ENCODE results near the gene HCRTR2. TPM values are rescaled to one million over a fixed set of nuclear protein-coding genes. Genes with fewer than 3 reads are reported as not detected.
A peak's percentile ranks its signal among the peaks of the same experiment; 100 is the strongest.
"Not testable (repeated sequence)": the region's sequence is repeated elsewhere in the genome, so short reads cannot be mapped to it uniquely, and the experiment has no call there.

The HCRTR2 gene
- polyA plus RNA-seq, 1 donor from 2014 or later, result not detected

DNA sequence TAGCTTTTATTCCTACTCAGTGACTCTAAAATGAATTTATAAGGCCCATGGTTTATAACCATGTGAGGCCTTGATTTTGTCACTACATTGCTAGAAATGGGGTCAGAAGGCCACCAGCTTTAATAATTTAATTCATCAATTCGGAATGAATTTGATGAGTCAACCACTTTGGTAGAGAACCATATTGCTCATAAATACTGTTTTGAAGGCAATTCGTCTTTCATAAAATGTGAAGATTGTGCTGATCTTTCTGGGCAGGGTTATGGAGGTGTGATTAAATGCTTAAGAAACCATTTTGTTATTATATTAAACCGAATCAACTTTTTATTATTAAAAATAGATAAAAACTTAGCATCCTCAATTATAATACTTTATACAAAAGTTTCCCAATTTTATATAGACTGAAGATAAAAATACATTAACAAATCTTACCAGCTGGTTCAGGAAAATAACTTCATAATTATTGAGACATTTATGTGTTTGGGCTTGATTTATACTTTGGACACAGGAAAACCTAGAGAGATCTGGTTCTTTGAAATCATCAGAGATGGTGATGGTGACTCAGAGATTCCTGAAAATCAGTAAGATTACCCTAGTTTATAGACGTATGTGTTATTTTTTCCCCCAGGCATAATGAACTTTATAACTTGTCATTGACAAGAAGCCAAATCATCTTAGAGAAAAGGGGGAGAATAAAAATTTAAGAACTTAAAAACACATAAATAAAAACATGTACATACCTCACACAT, 10.6 kb downstream of the HCRTR2 start:
- Mint-ChIP-seq H3K27ac (no peak overlapping the region), H3K36me3 (no peaks in the 10 kb centered on the region), H3K4me1 (peaks cover 0 to 2% (median 0%) of the 10 kb centered on the region in 3 donors), H3K9me3 (peaks cover 0 to 3% (median 2%) of the 10 kb centered on the region in 3 donors), H3K4me3 (no peak overlapping the region), H3K27me3 (no peaks in the 10 kb centered on the region)

GRCh38 chr6:55198715-55199114, 24.4 kb downstream of the HCRTR2 start:
- no peaks in the 10 kb centered on the region for H3K27me3 Mint-ChIP-seq
- no peaks in the 10 kb centered on the region for H3K36me3 Mint-ChIP-seq
- peaks cover 2 to 3% (median 2%) of the 10 kb centered on the region in 3 donors for H3K9me3 Mint-ChIP-seq
- H3K27ac Mint-ChIP-seq, result no peak overlapping the region
- H3K4me1 Mint-ChIP-seq, result no peaks in the 10 kb centered on the region
- no peak overlapping the region for H3K4me3 Mint-ChIP-seq

DNA sequence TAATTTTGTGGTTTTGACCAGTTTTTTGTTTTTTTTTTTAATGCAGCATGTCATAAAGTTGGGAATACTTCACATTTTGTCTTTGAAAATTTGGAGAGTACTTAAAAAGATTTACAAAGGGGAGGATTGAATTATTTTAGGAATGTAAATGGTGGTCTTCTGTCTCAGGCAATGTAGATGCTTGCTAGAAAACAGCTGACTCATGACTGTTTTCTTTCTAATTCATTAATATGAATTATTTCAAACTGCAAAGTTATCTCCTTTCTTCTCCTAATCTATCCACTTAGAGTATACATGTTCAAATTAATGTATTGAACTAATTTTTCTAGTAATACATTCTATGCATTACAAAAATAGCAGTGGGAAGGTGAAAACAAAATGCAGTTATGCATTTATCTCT, 24.9 kb downstream of the HCRTR2 start:
- Mint-ChIP-seq H3K4me3 (no peak overlapping the region), H3K9me3 (peaks cover 0 to 3% (median 2%) of the 10 kb centered on the region in 3 donors), H3K27ac (no peak overlapping the region), H3K27me3 (no peaks in the 10 kb centered on the region), H3K4me1 (no peaks in the 10 kb centered on the region), H3K36me3 (no peaks in the 10 kb centered on the region)

DNA sequence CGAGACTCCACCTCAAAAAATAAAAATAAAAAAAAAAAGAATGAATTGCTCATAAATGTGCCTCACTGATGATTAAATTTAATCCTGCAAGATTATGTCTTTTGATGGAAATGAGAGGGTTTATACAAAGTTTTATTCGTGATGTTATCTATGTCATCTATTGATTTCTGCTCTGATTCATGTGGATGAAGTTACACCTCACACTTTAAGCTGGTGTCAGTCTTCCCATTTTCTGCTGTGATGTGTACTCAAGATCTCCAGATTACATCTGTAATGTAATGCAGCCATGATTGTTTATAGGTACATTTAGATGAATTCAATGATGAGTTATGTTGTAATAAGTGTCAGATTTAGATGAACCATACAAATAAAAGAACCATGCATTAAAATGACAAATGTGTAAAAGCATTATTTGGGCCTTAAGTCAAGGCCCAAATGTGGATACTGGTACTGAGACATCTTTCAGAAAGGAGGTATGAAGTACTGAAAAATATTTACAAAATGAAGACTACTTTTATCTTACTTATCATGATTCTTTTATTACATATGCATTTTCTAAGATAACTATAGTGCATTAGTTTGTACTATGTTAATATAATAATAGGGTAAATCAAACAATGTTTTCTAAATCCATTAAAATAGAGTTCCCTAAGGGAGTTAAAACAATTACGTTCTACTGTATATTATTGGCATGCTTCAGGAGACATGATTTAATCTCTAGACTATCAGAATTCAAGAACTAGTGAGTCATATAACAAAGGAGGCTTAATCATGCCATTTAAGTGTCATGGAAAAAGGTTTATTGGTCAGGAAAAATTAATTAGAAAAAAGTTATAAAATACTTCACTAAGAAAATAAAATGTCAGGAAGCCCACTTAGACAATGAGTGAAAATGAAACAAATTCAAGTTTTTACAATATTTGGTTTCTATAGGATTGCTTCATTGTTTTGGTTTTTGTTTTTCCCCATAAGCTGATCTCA, 34.5 kb downstream of the HCRTR2 start:
- H3K9me3 Mint-ChIP-seq, result peaks cover 4 to 6% (median 5%) of the 10 kb centered on the region in 3 donors
- H3K27me3 Mint-ChIP-seq, result no peaks in the 10 kb centered on the region
- no peak overlapping the region for H3K4me3 Mint-ChIP-seq
- no peak overlapping the region for H3K27ac Mint-ChIP-seq
- H3K4me1 Mint-ChIP-seq, result no peaks in the 10 kb centered on the region
- H3K36me3 Mint-ChIP-seq, result no peaks in the 10 kb centered on the region

GRCh38 chr6:55210952-55211351, 36.6 kb downstream of the HCRTR2 start:
- H3K9me3 Mint-ChIP-seq, result peaks cover 3 to 5% (median 5%) of the 10 kb centered on the region in 3 donors
- no peaks in the 10 kb centered on the region for H3K4me1 Mint-ChIP-seq
- no peak overlapping the region for H3K4me3 Mint-ChIP-seq
- no peaks in the 10 kb centered on the region for H3K27me3 Mint-ChIP-seq
- H3K27ac Mint-ChIP-seq, result no peak overlapping the region
- no peaks in the 10 kb centered on the region for H3K36me3 Mint-ChIP-seq

DNA sequence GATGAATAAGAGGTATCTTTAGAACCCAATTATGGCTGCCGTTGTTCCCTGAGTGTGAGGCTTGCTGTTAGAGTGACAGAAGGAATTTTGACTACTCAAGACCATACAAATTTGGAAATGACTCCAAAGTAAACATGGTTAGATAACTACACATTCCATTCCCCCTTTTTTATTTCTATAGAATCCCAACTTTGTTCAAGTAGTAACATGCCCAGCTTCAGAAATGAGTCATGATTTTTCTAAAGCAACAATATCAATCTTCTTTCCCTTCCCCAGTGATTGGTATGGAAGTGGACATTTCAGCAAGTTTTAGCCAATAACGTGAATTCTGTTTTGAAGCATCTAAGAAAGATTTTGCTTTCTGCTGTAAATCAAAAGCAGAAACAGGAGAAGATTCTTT, 37.8 kb downstream of the HCRTR2 start:
- Mint-ChIP-seq H3K4me3 (no peak overlapping the region), H3K27ac (no peak overlapping the region), H3K27me3 (no peaks in the 10 kb centered on the region), H3K9me3 (peaks cover 3 to 8% (median 5%) of the 10 kb centered on the region in 3 donors), H3K36me3 (no peaks in the 10 kb centered on the region), H3K4me1 (no peaks in the 10 kb centered on the region)

DNA sequence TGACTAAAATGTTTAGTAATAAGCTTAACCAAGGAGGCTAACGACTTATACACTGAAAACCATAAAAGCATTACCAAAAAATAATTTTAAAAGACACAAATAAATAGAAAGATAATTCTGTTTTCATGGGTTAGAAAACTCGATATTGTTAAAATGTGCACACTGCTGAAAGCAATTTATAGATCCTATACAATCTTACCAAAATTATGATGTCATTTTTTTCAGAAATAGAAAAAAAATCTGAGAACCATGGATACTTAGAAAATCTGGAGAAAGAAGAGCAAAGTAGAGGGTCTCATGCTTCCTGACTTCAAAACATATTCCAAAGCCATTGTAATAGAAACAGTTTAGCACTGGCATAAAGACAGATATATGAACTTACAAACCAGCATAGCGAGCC, 46.6 kb downstream of the HCRTR2 start:
- Mint-ChIP-seq H3K9me3 (peaks cover 0 to 12% (median 6%) of the 10 kb centered on the region in 3 donors), H3K4me1 (no peaks in the 10 kb centered on the region), H3K36me3 (no peaks in the 10 kb centered on the region), H3K27me3 (no peaks in the 10 kb centered on the region), H3K4me3 (no peak overlapping the region), H3K27ac (no peak overlapping the region)

DNA sequence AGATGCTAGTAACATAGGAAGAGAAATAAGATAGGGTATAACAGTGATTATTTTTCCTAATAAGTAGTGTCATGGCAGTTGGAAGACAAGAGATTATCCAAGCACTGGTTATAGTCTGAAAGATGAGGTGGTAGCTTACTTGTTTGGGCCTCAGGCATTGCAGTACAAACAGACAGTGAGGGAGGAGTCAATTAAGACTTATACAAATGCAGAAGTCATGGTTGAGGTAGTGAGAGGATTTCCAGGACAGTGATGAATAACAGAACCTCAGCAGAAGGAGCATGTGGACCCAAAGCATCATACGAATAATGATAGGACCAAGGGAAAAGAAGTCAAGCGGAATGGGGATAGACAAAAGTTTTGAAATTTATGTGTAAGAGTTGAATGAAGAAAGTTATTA, 53.5 kb downstream of the HCRTR2 start:
- Mint-ChIP-seq H3K4me1 (no peaks in the 10 kb centered on the region), H3K9me3 (peaks cover 3 to 21% (median 11%) of the 10 kb centered on the region in 3 donors), H3K27ac (no peak overlapping the region), H3K4me3 (no peak overlapping the region), H3K27me3 (no peaks in the 10 kb centered on the region), H3K36me3 (no peaks in the 10 kb centered on the region)

DNA sequence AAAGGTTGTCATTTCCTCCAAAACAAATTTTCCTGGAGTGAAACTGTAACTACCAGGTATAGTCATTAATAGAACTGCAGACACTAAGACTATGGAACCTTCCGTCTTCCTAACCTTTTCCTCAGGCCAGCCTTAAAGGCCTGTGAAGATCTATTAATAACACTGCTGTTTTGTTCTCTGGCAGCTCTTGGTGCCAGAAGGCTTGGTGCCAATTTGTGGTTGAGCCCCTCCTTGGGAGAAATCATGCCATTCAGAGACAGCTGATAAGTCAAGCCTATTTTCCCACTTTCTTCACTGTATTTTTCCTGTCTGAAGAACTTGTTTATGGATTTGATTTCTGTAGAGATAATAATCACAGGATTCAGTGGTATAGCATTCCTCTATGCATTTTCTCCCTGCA, 64.8 kb downstream of the HCRTR2 start:
- Mint-ChIP-seq H3K4me1 (no peaks in the 10 kb centered on the region), H3K4me3 (no peak overlapping the region), H3K9me3 (peaks cover 2 to 13% (median 2%) of the 10 kb centered on the region in 3 donors), H3K27me3 (no peaks in the 10 kb centered on the region), H3K36me3 (no peaks in the 10 kb centered on the region), H3K27ac (peak overlapping the region in 1 of 3 donors; percentile 68)

DNA sequence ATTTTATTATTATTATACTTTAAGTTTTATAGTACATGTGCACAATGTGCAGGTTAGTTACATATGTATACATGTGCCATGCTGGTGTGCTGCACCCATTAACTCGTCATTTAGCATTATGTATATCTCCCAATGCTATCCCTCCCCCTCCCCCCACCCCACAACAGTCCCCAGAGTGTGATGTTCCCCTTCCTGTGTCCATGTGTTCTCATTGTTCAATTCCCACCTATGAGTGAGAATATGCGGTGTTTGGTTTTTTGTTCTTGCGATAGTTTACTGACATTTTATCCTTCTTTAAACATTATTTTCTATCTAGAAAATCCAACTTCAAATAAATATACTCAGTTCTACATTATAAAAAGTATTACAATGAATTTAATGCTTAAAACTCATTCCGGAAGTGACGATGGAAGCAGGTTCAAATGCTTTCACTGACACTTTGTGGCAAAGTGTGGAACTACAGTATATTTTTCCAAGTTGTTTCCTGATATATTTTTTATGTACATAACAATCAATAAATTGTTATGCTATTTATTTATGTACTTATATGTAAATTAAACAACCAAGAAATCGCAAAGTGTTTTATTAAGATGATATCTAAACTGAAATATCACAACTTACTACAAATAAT, 66.8 kb downstream of the HCRTR2 start:
- not testable (repeated sequence) for H3K4me3 Mint-ChIP-seq, H3K4me1 Mint-ChIP-seq, H3K36me3 Mint-ChIP-seq, H3K27me3 Mint-ChIP-seq, H3K27ac Mint-ChIP-seq, H3K9me3 Mint-ChIP-seq

DNA sequence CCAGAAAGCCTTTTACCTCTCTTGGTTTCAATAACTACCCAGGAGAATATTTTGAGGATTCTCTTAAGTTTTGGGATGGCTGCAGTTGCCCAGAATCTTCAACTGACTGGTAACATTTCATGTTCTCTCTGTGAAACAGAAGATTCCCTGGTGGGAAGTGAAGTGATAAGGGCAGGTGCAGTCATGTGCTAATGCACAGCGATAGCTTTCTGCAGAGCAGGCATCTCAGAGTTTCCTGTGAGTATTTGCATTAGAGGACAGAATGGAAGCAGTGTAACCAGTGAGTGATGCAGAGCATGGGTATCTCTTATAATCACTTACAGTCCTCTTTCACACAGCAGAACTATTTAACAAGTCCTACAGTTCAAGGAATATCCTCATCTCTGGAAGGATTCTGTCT, 76.1 kb downstream of the HCRTR2 start:
- no peaks in the 10 kb centered on the region for H3K4me1 Mint-ChIP-seq
- no peaks in the 10 kb centered on the region for H3K27me3 Mint-ChIP-seq
- H3K9me3 Mint-ChIP-seq, result peaks cover 0 to 8% (median 0%) of the 10 kb centered on the region in 3 donors
- no peaks in the 10 kb centered on the region for H3K36me3 Mint-ChIP-seq
- H3K4me3 Mint-ChIP-seq, result no peak overlapping the region
- H3K27ac Mint-ChIP-seq, result no peak overlapping the region

DNA sequence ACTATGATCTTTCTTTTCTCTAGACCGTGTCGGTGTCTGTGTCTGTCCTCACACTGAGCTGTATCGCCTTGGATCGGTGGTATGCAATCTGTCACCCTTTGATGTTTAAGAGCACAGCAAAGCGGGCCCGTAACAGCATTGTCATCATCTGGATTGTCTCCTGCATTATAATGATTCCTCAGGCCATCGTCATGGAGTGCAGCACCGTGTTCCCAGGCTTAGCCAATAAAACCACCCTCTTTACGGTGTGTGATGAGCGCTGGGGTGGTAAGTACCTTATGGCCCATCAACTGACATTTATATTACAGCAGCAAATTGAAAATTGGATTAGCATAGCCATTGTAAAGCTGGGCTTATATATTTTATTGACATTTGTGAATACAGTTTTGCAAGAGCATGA, 80.8 kb downstream of the HCRTR2 start:
- Mint-ChIP-seq H3K27me3 (no peaks in the 10 kb centered on the region), H3K9me3 (peaks cover 0 to 4% (median 2%) of the 10 kb centered on the region in 3 donors)

DNA sequence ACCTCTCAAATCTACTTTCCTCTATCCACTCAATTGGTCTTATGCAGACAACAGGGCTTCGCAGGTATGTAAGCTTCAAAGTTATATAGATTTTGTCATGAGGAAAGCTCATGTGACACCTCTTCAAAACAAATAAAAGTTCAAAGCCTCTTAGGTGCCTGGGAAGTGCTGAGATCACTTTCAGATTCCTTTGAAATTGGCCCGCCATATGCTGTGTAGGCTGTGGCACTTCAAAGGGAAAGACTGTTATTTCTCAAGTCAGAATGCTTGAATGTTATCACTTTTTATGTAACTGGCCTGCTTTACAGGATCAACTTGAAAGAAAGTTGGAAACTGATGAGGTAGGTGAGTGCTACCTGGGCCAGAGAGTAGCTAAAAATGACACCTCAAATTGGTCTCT, 85.9 kb downstream of the HCRTR2 start:
- Mint-ChIP-seq H3K27ac (no peak overlapping the region), H3K9me3 (peaks cover 0 to 3% (median 2%) of the 10 kb centered on the region in 3 donors), H3K27me3 (no peaks in the 10 kb centered on the region), H3K4me1 (no peaks in the 10 kb centered on the region), H3K4me3 (no peak overlapping the region), H3K36me3 (no peaks in the 10 kb centered on the region)

More for the DNA sequence above, 80.8 kb downstream of the HCRTR2 start:
- no peaks in the 10 kb centered on the region for H3K36me3 Mint-ChIP-seq
- no peak overlapping the region for H3K27ac Mint-ChIP-seq
- H3K4me3 Mint-ChIP-seq, result no peak overlapping the region
- H3K4me1 Mint-ChIP-seq, result no peaks in the 10 kb centered on the region

GRCh38 chr6:55265409-55266114, 91.2 kb downstream of the HCRTR2 start:
- Mint-ChIP-seq H3K27ac (peak overlapping the region in 1 of 3 donors; percentile 2), H3K9me3 (peaks cover 0 to 5% (median 3%) of the 10 kb centered on the region in 3 donors), H3K4me3 (no peak overlapping the region), H3K4me1 (no peaks in the 10 kb centered on the region), H3K27me3 (no peaks in the 10 kb centered on the region), H3K36me3 (no peaks in the 10 kb centered on the region)
